Measurements from ENCODE around the gene SYNPO2. TPM values are rescaled to one million over a fixed set of nuclear protein-coding genes. Genes with fewer than 3 reads are reported as not detected.
"Not testable (repeated sequence)": the region's sequence is repeated elsewhere in the genome, so short reads cannot be mapped to it uniquely, and the experiment has no call there.

Gene SYNPO2
- polyA plus RNA-seq, 3 donors, result 17.6 to 21.9 (median 18.1) TPM

DNA sequence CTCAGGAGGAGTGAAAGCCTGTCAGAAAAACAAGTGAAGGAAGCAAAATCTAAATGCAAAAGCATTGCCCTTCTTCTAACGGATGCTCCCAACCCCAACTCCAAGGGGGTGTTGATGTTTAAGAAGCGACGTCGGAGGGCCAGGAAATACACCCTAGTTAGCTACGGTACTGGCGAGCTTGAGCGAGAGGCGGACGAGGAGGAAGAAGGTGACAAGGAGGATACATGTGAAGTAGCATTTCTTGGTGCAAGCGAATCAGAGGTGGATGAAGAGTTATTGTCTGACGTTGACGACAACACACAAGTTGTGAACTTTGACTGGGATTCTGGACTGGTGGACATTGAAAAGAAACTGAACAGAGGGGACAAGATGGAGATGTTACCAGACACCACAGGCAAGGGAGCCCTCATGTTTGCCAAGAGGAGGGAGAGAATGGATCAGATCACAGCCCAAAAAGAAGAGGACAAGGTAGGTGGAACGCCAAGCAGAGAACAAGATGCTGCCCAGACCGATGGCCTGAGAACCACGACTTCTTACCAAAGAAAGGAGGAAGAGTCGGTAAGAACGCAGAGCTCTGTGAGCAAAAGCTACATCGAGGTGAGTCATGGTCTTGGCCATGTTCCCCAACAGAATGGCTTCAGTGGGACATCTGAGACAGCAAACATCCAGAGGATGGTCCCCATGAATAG, 141.3 kb downstream of the SYNPO2 start:
- no peak for DNase-seq (ENCODE audit: low read depth in 3 of 3, low spot score in 2 of 3)

- no peak for DNase-seq (ENCODE audit: low read depth in 3 of 3, low spot score in 2 of 3)
Observed at GRCh38 chr4:119030536-119030890, 141.9 kb downstream of the SYNPO2 start.

DNA sequence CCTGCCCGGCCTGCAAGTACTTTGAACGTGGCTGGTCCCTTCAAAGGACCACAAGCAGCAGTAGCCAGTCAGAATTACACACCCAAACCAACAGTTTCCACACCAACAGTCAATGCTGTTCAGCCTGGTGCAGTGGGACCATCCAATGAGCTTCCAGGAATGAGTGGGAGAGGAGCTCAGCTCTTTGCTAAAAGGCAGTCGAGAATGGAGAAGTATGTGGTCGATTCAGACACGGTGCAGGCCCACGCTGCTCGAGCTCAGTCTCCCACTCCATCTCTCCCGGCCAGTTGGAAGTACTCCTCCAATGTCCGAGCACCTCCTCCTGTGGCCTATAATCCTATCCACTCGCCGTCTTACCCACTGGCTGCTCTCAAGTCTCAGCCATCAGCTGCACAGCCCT, 142.6 kb downstream of the SYNPO2 start:
- DNase-seq (ENCODE audit: low read depth in 3 of 3, low spot score in 2 of 3), result no peak

DNA sequence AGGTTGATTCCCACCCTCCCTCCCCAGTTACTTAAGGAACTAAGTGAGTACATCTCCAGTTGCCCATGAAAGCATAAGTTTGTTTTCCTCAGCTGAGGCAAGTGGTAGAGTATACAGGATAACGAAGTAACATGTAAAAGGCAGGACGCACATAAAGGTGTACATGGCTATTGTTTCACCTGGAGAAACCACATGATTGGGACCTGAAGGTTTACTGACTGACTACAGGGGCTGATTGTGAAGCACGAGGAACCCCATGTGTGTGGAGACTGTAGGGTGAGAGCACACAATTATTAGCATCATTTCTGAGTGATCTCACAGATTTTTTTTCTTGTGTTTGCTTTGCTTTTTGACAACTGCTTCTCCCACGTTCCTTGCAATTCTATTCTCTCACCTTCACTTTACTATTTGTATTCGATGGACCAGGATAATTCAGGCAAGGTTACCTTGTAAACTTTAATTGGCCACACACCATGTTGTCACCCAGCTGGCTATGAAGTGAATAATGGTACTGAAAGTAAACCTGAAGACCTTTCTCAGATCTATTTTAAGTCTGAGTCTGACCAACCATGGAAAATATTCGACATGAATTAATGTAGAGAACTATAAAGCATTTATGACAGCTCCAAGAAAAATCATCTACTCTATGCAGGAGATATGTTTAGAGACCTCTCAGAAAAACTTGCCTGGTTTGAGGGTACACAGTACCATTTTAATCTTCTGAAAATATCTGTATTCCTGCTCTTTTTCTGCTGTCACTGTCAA, 144.4 kb downstream of the SYNPO2 start:
- DNase-seq (ENCODE audit: low read depth in 3 of 3, low spot score in 2 of 3), result no peak

DNA sequence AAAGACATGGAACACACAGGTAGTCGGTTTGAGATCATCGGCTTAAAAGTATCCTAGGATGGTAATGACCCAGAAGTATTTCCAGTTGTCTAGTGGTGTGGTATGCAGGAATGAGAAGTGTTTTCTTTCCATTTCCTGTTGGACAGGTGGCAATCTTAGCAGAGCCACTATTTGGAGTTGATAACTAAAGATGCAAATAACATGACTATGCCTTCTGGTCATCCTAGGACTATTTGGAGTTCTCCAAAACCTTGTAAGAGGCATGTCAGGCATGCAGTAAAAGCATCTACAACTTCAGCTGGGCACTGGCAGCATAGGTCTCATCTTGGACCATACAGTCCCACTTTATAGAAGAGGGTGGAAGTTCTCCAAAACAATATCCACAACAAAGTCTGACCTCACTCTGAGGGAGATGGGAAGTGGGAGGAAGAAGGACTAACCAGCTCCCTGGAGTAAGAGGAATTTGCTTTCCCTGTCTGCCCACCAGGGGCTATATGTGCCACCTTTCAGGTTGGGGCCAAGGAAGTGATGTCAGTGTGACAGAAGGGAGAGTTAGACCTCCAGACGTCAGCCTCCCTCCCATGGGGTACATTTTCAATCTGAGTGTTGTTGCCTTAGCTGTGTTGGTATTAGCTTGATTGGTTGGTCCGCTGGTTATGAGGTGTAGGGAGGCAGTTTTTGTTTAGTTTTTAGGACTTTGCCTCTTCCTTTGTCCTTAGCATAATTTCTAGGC, 145.8 kb downstream of the SYNPO2 start:
- DNase-seq (ENCODE audit: low read depth in 3 of 3, low spot score in 2 of 3), result no peak

- no peak for DNase-seq (ENCODE audit: low read depth in 3 of 3, low spot score in 2 of 3)
Observed at GRCh38 chr4:119035951-119036737, 147.5 kb downstream of the SYNPO2 start.

GRCh38 chr4:119037709-119038108, 149.1 kb downstream of the SYNPO2 start:
- no peak for DNase-seq (ENCODE audit: low read depth in 3 of 3, low spot score in 2 of 3)

DNA sequence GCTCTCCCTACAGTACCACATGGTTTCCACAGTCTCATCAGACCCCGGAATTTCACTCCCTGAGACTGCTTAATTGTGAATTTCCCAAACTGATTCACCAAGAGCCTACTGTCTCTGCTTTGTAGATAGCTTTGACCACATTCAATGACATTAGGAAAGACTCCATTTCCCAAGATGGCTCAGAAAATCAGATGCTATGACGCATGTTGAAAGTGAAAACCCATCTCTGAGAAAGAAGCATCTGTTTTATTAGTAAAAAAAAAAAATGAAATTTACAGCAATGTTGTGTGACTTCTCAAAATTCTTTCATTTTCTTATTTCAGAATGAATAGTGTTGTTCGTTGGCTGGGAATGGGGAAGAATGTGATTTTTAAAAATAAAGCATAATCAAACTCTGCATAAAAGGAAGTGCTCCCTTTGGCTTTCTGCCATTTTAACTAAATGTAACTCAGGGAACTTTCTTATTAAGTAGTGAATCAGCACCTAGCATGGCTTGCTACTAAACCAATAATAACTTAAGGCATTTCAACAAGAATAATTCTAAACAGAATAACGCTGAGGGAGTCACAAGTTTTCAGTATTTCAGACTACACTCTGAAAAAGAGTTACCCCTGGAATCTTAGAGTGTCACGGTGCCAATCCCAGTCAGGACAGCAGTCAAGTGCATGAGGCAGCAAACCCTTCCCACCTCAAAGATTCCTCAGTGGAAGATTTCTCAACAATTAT, 149.6 kb downstream of the SYNPO2 start:
- no peak for DNase-seq (ENCODE audit: low read depth in 3 of 3, low spot score in 2 of 3)

DNA sequence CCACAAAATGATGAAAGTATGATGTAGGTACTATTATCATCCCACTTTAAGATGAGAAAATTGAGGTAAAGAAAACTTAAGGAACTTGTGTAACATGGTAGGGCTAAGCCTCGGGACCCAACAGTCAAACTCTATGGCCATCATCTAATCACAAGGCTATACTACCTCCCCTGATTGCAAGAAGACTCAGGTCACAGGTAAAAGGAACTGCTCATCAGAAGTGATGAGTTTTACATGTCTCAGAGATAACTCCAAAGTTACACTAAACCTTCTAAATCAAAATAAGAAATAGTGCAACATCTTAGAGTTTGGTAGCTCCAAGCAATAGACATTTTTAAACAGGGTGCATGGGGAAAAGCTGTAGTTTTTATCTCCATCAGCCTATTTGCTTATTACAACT, 150.5 kb downstream of the SYNPO2 start:
- DNase-seq (ENCODE audit: low read depth in 3 of 3, low spot score in 2 of 3), result no peak

DNA sequence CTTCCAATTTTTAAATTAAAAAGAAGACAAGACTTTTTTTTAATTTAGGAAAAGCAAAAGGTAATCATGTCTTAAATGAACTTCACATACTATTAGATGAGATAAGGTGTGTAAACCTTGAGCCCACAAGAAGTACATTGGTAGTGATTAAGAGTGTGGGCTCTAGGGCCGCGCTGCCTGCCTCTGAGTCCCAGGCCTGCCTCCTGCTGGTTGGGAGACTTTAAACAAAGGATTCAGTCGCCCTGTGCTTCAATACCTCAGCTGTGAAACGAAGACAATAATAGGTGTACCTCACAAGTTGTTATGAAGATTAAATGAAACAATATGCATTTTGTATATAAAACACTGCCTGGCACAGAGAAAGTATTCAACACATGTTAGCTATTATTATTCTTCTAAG, 151.1 kb downstream of the SYNPO2 start:
- no peak for DNase-seq (ENCODE audit: low read depth in 3 of 3, low spot score in 2 of 3)

GRCh38 chr4:119040261-119040660, 151.6 kb downstream of the SYNPO2 start:
- DNase-seq (ENCODE audit: low read depth in 3 of 3, low spot score in 2 of 3), result no peak

GRCh38 chr4:119040694-119041185, 152.1 kb downstream of the SYNPO2 start:
- no peak for DNase-seq (ENCODE audit: low read depth in 3 of 3, low spot score in 2 of 3)

- DNase-seq (ENCODE audit: low read depth in 3 of 3, low spot score in 2 of 3), result no peak
Observed at GRCh38 chr4:119041396-119041795, 152.7 kb downstream of the SYNPO2 start.

DNA sequence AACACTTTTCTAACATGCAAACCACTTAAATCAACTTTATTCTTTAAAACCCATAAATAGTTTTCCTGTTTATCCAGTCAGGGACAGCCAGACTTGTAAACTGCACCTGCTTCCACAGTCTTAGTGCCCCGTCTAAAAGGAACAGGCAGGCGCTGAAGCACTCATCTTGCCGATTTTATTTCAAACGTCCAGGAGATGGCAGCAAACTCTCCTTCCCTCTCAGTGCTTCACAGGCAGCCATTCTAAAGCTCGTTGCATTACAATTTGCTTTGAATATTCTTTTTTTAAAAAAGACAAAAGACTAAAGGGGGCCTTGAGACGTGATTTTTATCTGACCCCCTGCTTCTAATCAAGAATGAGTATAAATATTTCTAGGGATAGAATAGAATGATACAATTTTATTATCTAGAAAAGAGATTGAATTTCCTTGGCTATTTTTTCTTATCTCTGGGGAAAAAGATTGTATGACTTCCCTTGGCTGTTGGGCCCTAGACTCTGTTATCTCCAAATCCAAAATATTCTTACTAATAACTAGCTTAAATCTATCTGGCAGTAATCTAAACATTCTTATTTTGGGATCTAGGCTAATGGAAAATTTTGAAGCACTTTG, 153.4 kb downstream of the SYNPO2 start:
- DNase-seq (ENCODE audit: low read depth in 3 of 3, low spot score in 2 of 3), result peak in 2 of 3 donors; percentile 65 to 72

- no peak for DNase-seq (ENCODE audit: low read depth in 3 of 3, low spot score in 2 of 3)
Observed at GRCh38 chr4:119046263-119046662, 157.6 kb downstream of the SYNPO2 start.

DNA sequence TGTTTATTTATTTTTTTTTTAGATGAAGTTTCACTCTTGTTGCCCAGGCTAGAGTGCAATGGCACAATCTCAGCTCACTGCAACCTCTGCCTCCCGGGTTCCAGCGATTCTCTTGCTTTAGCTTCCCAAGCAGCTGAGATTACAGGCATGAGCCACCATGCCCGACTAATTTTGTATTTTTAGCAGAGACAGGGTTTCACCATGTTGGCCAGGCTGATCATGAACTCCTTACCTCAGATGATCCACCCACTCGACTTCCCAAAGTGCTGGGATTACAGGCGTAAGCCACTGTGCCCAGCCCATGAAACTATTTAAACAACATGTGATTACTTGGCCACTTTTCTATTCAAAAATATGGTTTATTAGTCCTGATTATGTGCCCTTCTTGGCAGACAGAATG, 158.4 kb downstream of the SYNPO2 start:
- DNase-seq (ENCODE audit: low read depth in 3 of 3, low spot score in 2 of 3), result not testable (repeated sequence)

DNA sequence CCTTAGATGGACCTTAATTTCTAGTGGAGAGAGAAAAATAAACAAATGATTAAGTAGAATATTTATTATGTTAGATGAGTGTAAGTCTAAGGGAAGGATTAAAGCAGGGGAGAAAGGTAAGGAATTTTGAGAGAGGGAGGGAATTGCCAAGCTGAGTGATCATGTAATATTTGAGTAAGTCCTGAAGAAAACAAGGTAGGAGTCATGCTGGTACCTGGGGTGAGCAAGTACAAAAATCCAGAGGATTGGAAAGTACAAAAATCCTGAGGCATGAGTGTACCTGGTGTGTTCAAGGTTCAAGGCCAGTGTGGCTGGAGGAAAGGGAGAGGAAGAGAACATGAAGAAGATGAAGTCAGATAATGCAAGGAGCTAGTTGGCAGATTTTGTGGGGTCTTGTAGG, 159.8 kb downstream of the SYNPO2 start:
- DNase-seq (ENCODE audit: low read depth in 3 of 3, low spot score in 2 of 3), result no peak

DNA sequence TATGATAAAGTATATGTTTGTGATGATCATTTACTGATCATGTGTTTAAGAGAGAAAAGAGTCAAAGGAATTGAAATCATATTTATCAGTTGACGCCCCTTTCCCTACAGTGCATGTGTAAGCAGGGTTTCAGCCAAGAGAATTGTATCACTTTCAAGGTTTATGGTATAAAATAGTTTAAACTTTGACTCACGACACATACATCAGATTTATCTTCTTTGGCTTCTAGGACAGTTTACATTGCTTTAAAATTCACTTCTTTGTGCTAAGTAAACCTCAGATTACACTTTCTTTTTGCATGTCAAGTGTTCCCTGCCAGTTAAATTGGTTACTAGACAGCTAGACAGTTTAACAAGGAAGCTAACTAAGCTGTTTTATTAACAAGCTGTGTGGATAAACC, 160.7 kb downstream of the SYNPO2 start:
- DNase-seq (ENCODE audit: low read depth in 3 of 3, low spot score in 2 of 3), result no peak

DNA sequence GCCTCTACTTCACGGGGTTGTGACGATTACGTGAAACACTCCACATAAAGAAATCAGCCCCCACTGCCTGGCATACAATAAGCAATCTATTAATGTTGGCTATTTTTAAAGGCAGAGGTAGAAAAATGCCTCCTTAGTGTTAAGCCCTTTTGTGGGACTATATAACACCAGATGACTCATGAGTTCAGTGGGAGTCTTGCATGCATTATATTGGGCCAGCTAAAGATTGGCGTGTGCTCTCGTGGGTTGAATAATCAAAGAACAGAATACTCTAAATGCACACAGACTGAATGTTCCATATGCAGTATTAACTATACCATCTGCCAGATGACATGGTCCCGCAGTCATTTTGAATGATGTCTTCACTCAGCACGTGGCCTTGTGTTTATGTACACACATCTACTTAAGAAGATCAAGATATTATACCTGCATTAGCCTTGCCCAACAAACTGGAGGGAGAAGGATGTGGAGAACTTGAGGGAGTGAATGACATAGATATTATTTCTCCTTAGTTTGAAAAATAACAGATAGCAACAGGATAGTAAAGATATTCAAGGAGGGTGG, 162.0 kb downstream of the SYNPO2 start:
- no peak for DNase-seq (ENCODE audit: low read depth in 3 of 3, low spot score in 2 of 3)
